Naive thymus-derived CD8-positive, alpha-beta T cell (primary cell): Measurements from ENCODE around the gene RERE. TPM values are rescaled to one million over a fixed set of nuclear protein-coding genes. Genes with fewer than 3 reads are reported as not detected.
"Not testable (repeated sequence)": the region's sequence is repeated elsewhere in the genome, so short reads cannot be mapped to it uniquely, and the experiment has no call there.

Source experiments
- ATAC-seq, 2 donors: fragments of 150-1000 bp; cut with Tn5 transposase in 1 of 2; sonication (Bioruptor Pico), chemical (Tn5 transposase) in 1 of 2; 1 replicate in 1 of 2; 2 replicates in 1 of 2; pipeline ENCODE4 v1.10.0; 2021; ENCODE audit warnings: mild to moderate bottlenecking in 2 of 2, moderate library complexity in 2 of 2
- POLR2A ChIA-PET: fragments of 350-600 bp; sonication (Branson Sonifier 250); formaldehyde crosslinking; loops from one replicate; lab custom pipeline; 2021; ENCODE audit warnings: antibody characterized with exemption; lab: Charles Lee
- DNase-seq, 10 donors: peaks; one replicate each; pipeline versions ENCODE4 v3.0.0 to v3.0.0-alpha.2; 2020 to 2022
- H3K27ac Mint-ChIP-seq, 10 donors: one replicate each; pipeline ENCODE4 v1.8.0; 2020 to 2022; ENCODE audit warnings: mild to moderate bottlenecking in 10 of 10, mixed read lengths in 10 of 10, moderate library complexity in 4 of 10, inconsistent platforms in 1 of 10
- H3K27me3 Mint-ChIP-seq, 5 donors: one replicate each; pipeline ENCODE4 v1.8.0; 2021 to 2022; ENCODE audit warnings: mixed read lengths in 5 of 5
- H3K36me3 Mint-ChIP-seq, 3 donors: one replicate each; pipeline ENCODE4 v1.8.0; 2020 to 2022; ENCODE audit warnings: mixed read lengths in 3 of 3, mild to moderate bottlenecking in 2 of 3, inconsistent platforms in 1 of 3
- H3K4me1 Mint-ChIP-seq, 4 donors: one replicate each; pipeline ENCODE4 v1.8.0; 2021 to 2022; ENCODE audit warnings: mixed read lengths in 4 of 4
- H3K4me3 Mint-ChIP-seq, 10 donors: one replicate each; pipeline ENCODE4 v1.8.0; 2020 to 2022; ENCODE audit warnings: mild to moderate bottlenecking in 10 of 10, mixed read lengths in 10 of 10, moderate library complexity in 6 of 10, inconsistent platforms in 1 of 10
- H3K9me3 Mint-ChIP-seq, 9 donors: one replicate each; pipeline ENCODE4 v1.8.0; 2020 to 2022; ENCODE audit warnings: mixed read lengths in 9 of 9, mild to moderate bottlenecking in 3 of 9, inconsistent platforms in 1 of 9, moderate library complexity in 1 of 9
- polyA plus RNA-seq, 3 donors: library from polyadenylated mRNA; unstranded; fragments of 300-500 nt; fragmentation: Illumina TruSeq; gene quantifications; one replicate each; pipeline ENCODE4 v1.2.3, GENCODE V29; 2021
- total RNA-seq, 8 experiments: library from RNA in 2 of 8; stranded (reverse) in 2 of 8; gene quantifications; one replicate each; pipeline ENCODE4 v1.2.3 and lab custom pipeline; 2021 to 2026

The RERE gene
- total and polyA plus RNA-seq, 5 experiments from 2014 or later, result 4.1 to 84.2 (median 8.8) TPM

- ATAC-seq (peak in 1 of 2 donors; percentile 49), DNase-seq (no peak)
- H3K4me3 Mint-ChIP-seq, result peak overlapping the region in 1 of 10 donors; percentile 48
- peaks cover 0 to 12% (median 0%) of the 10 kb centered on the region in 3 donors for H3K36me3 Mint-ChIP-seq
- no peaks in the 10 kb centered on the region for H3K9me3 Mint-ChIP-seq
- H3K27ac Mint-ChIP-seq, result peak overlapping the region in 2 of 10 donors; percentile 10 to 66
- POLR2A ChIA-PET, result interaction anchor here (0.6 kb wide), 1 partner anchor 29 kb away, joined by 5 read pairs; no protein-coding TSS in a partner anchor
- peaks cover 18 to 87% (median 35%) of the 10 kb centered on the region in 4 donors for H3K4me1 Mint-ChIP-seq
- no peaks in the 10 kb centered on the region for H3K27me3 Mint-ChIP-seq
Observed at GRCh38 chr1:8629241-8630091, 188.0 kb downstream of the RERE start.

GRCh38 chr1:8628606-8629005, 188.8 kb downstream of the RERE start:
- no peaks in the 10 kb centered on the region for H3K9me3 Mint-ChIP-seq
- H3K27me3 Mint-ChIP-seq, result no peaks in the 10 kb centered on the region
- H3K27ac Mint-ChIP-seq, result no peak overlapping the region
- POLR2A ChIA-PET, result no interaction called here
- H3K36me3 Mint-ChIP-seq, result peaks cover 0 to 11% (median 4%) of the 10 kb centered on the region in 3 donors
- no peak overlapping the region for H3K4me3 Mint-ChIP-seq
- no peak for ATAC-seq
- DNase-seq, result no peak
- H3K4me1 Mint-ChIP-seq, result peaks cover 20 to 86% (median 39%) of the 10 kb centered on the region in 4 donors

- DNase-seq (no peak), ATAC-seq (no peak)
- Mint-ChIP-seq H3K9me3 (no peaks in the 10 kb centered on the region), H3K27me3 (no peaks in the 10 kb centered on the region), H3K4me3 (no peak overlapping the region), H3K36me3 (peaks cover 0 to 15% (median 4%) of the 10 kb centered on the region in 3 donors), H3K27ac (no peak overlapping the region), H3K4me1 (peaks cover 20 to 86% (median 40%) of the 10 kb centered on the region in 4 donors)
- POLR2A ChIA-PET, result interaction anchor here (0.7 kb wide), 3 partner anchors 17 to 130 kb away, joined by 3 to 4 read pairs (median 3); no protein-coding TSS in a partner anchor
Observed at GRCh38 chr1:8627728-8628127, 189.7 kb downstream of the RERE start.

- Mint-ChIP-seq H3K4me3 (no peak overlapping the region), H3K27me3 (no peaks in the 10 kb centered on the region), H3K27ac (peak overlapping the region in 2 of 10 donors; percentile 19 to 42), H3K9me3 (no peaks in the 10 kb centered on the region), H3K36me3 (peaks cover 0 to 17% (median 4%) of the 10 kb centered on the region in 3 donors), H3K4me1 (peaks cover 17 to 78% (median 32%) of the 10 kb centered on the region in 4 donors)
- ATAC-seq (no peak), DNase-seq (no peak)
- POLR2A ChIA-PET, result no interaction called here
Observed at GRCh38 chr1:8625981-8626898, 191.2 kb downstream of the RERE start.

GRCh38 chr1:8625491-8625890, 191.9 kb downstream of the RERE start:
- Mint-ChIP-seq H3K4me3 (no peak overlapping the region), H3K4me1 (peaks cover 19 to 70% (median 31%) of the 10 kb centered on the region in 4 donors), H3K36me3 (peaks cover 0 to 18% (median 4%) of the 10 kb centered on the region in 3 donors), H3K27me3 (no peaks in the 10 kb centered on the region), H3K9me3 (no peaks in the 10 kb centered on the region), H3K27ac (peak overlapping the region in 2 of 10 donors; percentile 16 to 27)
- no peak for DNase-seq
- POLR2A ChIA-PET, result no interaction called here
- ATAC-seq, result no peak

GRCh38 chr1:8623651-8624192, 193.7 kb downstream of the RERE start:
- ATAC-seq, H3K9me3 Mint-ChIP-seq, POLR2A ChIA-PET, DNase-seq, H3K27me3 Mint-ChIP-seq: not testable (repeated sequence)
- Mint-ChIP-seq H3K27ac (peak overlapping the region in 2 of 10 donors; percentile 0 to 60), H3K4me3 (peak overlapping the region in 1 of 10 donors; percentile 37), H3K4me1 (peaks cover 6 to 53% (median 24%) of the 10 kb centered on the region in 4 donors), H3K36me3 (peaks cover 0 to 15% (median 4%) of the 10 kb centered on the region in 3 donors)

- H3K27ac Mint-ChIP-seq, H3K4me3 Mint-ChIP-seq, H3K27me3 Mint-ChIP-seq, ATAC-seq, H3K9me3 Mint-ChIP-seq, POLR2A ChIA-PET, DNase-seq: not testable (repeated sequence)
- Mint-ChIP-seq H3K4me1 (peaks cover 6 to 40% (median 22%) of the 10 kb centered on the region in 4 donors), H3K36me3 (peaks cover 0 to 15% (median 4%) of the 10 kb centered on the region in 3 donors)
Observed at GRCh38 chr1:8621785-8622348, 195.6 kb downstream of the RERE start.

GRCh38 chr1:8621034-8621582, 196.3 kb downstream of the RERE start:
- not testable (repeated sequence) for DNase-seq, H3K4me3 Mint-ChIP-seq, H3K27ac Mint-ChIP-seq, ATAC-seq, H3K9me3 Mint-ChIP-seq, H3K27me3 Mint-ChIP-seq
- Mint-ChIP-seq H3K36me3 (peaks cover 0 to 15% (median 4%) of the 10 kb centered on the region in 3 donors), H3K4me1 (peaks cover 5 to 33% (median 14%) of the 10 kb centered on the region in 4 donors)
- POLR2A ChIA-PET, result interaction anchor here (0.6 kb wide), 1 partner anchor 196 kb away, joined by 4 read pairs; the partner anchor contains the start of gene RERE

GRCh38 chr1:8619917-8620502, 197.4 kb downstream of the RERE start:
- ATAC-seq, H3K4me3 Mint-ChIP-seq, POLR2A ChIA-PET, H3K27ac Mint-ChIP-seq, H3K27me3 Mint-ChIP-seq, H3K9me3 Mint-ChIP-seq, DNase-seq: not testable (repeated sequence)
- H3K4me1 Mint-ChIP-seq, result peaks cover 5 to 25% (median 9%) of the 10 kb centered on the region in 4 donors
- peaks cover 0 to 15% (median 4%) of the 10 kb centered on the region in 3 donors for H3K36me3 Mint-ChIP-seq

GRCh38 chr1:8619419-8619818, 198.0 kb downstream of the RERE start:
- DNase-seq, H3K9me3 Mint-ChIP-seq, H3K4me3 Mint-ChIP-seq, H3K27ac Mint-ChIP-seq, ATAC-seq, POLR2A ChIA-PET, H3K27me3 Mint-ChIP-seq: not testable (repeated sequence)
- Mint-ChIP-seq H3K36me3 (peaks cover 0 to 15% (median 4%) of the 10 kb centered on the region in 3 donors), H3K4me1 (peaks cover 5 to 21% (median 8%) of the 10 kb centered on the region in 4 donors)

- H3K27ac Mint-ChIP-seq, H3K9me3 Mint-ChIP-seq, H3K27me3 Mint-ChIP-seq, H3K4me3 Mint-ChIP-seq, ATAC-seq, H3K4me1 Mint-ChIP-seq, POLR2A ChIA-PET, DNase-seq: not testable (repeated sequence)
- H3K36me3 Mint-ChIP-seq, result peaks cover 0 to 16% (median 10%) of the 10 kb centered on the region in 3 donors
Observed at GRCh38 chr1:8616791-8617190, 200.6 kb downstream of the RERE start.
